ENCODE measurements around the gene KRTAP5-8.

GRCh38 chr11:71554996-71555395, 17.2 kb downstream of the KRTAP5-8 start:
- TF ChIP-seq CTCF (conservative IDR thresholded peaks at IDR 0.05) (no peak), EZH2 (IDR thresholded peaks at IDR 0.05; ENCODE audit: low read depth) (no peak)

Data from PC-9 (cell line).